ENCODE results near the gene DUOX1. TPM values are rescaled to one million over a fixed set of nuclear protein-coding genes. Genes with fewer than 3 reads are reported as not detected.

The DUOX1 gene
- total and polyA plus RNA-seq, 2 donors (not counting 3 experiments of a cell fraction or from before 2014, with no cell fraction given): not detected

DNA sequence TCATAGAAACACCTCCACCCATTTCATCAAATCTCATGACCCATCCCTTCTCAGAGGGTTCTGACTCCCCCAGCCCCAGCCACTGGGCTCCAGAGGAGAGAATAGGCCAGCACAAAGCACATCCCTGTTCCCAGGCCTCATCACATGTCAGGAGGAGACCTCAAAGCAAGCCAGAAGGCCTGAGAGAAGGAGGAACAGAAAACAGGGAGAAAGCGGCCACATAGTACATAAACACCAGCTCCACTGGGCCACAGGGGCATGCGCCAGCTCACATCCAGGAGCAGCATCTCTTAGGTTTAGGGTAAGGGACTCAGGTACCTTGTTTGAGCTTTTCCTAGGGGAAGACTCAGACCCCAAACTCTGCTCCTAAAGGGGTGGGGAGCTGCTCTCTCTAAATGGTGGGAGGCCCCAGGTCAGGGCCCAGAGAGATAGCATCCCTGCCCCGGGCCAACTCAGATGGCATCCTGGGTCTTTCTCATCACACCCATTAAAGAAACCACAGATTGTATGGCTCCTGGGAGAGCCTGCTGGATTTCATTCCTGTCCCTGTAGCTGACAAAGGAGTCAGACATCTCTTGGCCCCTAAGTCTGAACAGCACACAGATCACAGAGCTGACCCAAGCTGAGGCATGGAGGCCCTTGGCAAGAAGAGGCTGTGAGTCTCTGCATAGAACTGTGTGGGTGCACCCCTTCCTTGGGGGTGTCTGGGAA, 55.4 kb downstream of the DUOX1 start:
- intact Hi-C loops (cut with micrococcal nuclease) (no loop called here), dilution Hi-C loops (cut with MboI; ENCODE audit: extremely low pct_ligation_motif_present, low sequenced_read_pairs) (no loop called here)
- H3K9me1 ChIP-seq (replicated peaks; ENCODE audit: control insufficient read depth, extremely low read depth, insufficient read depth, low read length): no peaks in the 10 kb centered on the region
- BruUV-seq (replicated peaks): no TSS peak
- FAIRE-seq (no peak), DNase-seq (ENCODE audit: low read depth, low spot score) (no peak)
- H3K4me1 ChIP-seq (ENCODE audit: control insufficient read depth, extremely low read depth, insufficient read depth, low read length): peaks cover 6% of the 10 kb centered on the region
- no peaks in the 10 kb centered on the region for H3K9me3 ChIP-seq (replicated peaks; ENCODE audit: control insufficient read depth, insufficient read depth, low read length)
- CTCF ChIA-PET: interaction anchor here (1.1 to 3.9 kb wide), 4 partner anchors 10 to 22 kb away, joined by 3 to 24 read pairs (median 6); no protein-coding TSS in a partner anchor
- no peak overlapping the region for H2AFZ ChIP-seq (ENCODE audit: low read depth, low read length)
- POLR2A ChIA-PET: no interaction called here
- no peak overlapping the region for H3K9ac ChIP-seq (replicated peaks; ENCODE audit: extremely low read depth, insufficient read depth, low read length)
- peaks cover 2 to 6% of the 10 kb centered on the region in 2 experiments for H3K27me3 ChIP-seq (ENCODE audit: control insufficient read depth in 2 of 2, insufficient read depth in 2 of 2, low read length in 2 of 2)
- no peak overlapping the region for H3K27ac ChIP-seq (ENCODE audit: insufficient read depth, low read depth, low read length)
- H3K4me3 ChIP-seq (replicated peaks in 1 of 3; ENCODE audit: insufficient read depth in 1 of 3, low read depth in 1 of 3, low read length in 3 of 3): no peak overlapping the region
- no peak overlapping the region for H3K4me2 ChIP-seq (ENCODE audit: insufficient read depth, low read length)
- TF ChIP-seq JUN (IDR thresholded peaks at IDR 0.05; ENCODE audit: borderline replicate concordance, insufficient read depth, insufficient read length, low read depth) (no peak), CTCF (IDR thresholded peaks at IDR 0.05; ENCODE audit: extremely low read depth in 1 of 2, insufficient read depth in 1 of 2, low read depth in 1 of 2, low read length in 2 of 2) (no peak), FOS (IDR thresholded peaks at IDR 0.05; ENCODE audit: borderline replicate concordance, insufficient read depth, low read length) (no peak), POLR2A (IDR thresholded peaks at IDR 0.05; ENCODE audit: low read depth, low read length) (no peak), MYC (IDR thresholded peaks at IDR 0.05; ENCODE audit: low read depth, low read length) (no peak), POLR2AphosphoS5 (IDR thresholded peaks at IDR 0.05; ENCODE audit: insufficient read depth, low read depth, low read length) (no peak), EZH2 (IDR thresholded peaks at IDR 0.05; ENCODE audit: borderline replicate concordance, low read depth, low read length, severe bottlenecking) (no peak)
- TF ChIP-seq, protein P1, sequence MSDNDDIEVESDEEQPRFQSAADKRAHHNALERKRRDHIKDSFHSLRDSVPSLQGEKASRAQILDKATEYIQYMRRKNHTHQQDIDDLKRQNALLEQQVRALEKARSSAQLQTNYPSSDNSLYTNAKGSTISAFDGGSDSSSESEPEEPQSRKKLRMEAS (IDR thresholded peaks at IDR 0.05; ENCODE audit: insufficient read depth, insufficient read length): no peak
- H4K20me1 ChIP-seq (replicated peaks; ENCODE audit: control insufficient read depth, extremely low read depth, insufficient read depth, low read length): no peaks in the 10 kb centered on the region
- no peaks in the 10 kb centered on the region for H3K79me2 ChIP-seq (ENCODE audit: control insufficient read depth, insufficient read depth, low read length)
- H3K36me3 ChIP-seq (ENCODE audit: control insufficient read depth in 2 of 2, extremely low read depth in 1 of 2, insufficient read depth in 2 of 2, low read length in 2 of 2): no peaks in the 10 kb centered on the region
